H9 (cell line): ENCODE measurements around the gene ROBO1. TPM values are rescaled to one million over a fixed set of nuclear protein-coding genes. Genes with fewer than 3 reads are reported as not detected.

Experiments
- DNase-seq: peaks from one replicate; pipeline ENCODE4 v3.0.0-alpha.2; 2017
- H2AFZ ChIP-seq: one replicate; pipeline ENCODE4 v1.6.1; 2013; ENCODE audit warnings: mild to moderate bottlenecking, low read length, control low read depth, moderate library complexity
- H2AK5ac ChIP-seq: 2 replicates; pipeline ENCODE4 v1.6.1; 2013; ENCODE audit warnings: low read length, control low read depth, mixed read lengths; ENCODE audit not compliant: insufficient read length
- H2BK120ac ChIP-seq: one replicate; pipeline ENCODE4 v1.6.1; 2013; ENCODE audit warnings: low read depth, mild to moderate bottlenecking, low read length, control low read depth, inconsistent platforms; ENCODE audit not compliant: poor library complexity, severe bottlenecking
- H2BK12ac ChIP-seq: 2 replicates; pipeline ENCODE4 v1.6.1; 2013; ENCODE audit warnings: low read length, control low read depth, mixed read lengths, low read depth; ENCODE audit not compliant: insufficient read length
- H2BK15ac ChIP-seq: 2 replicates; pipeline ENCODE4 v1.6.1; 2013; ENCODE audit warnings: low read depth, low read length, control low read depth
- H2BK20ac ChIP-seq: one replicate; pipeline ENCODE4 v1.6.1; 2013; ENCODE audit warnings: low read depth, mild to moderate bottlenecking, low read length, control low read depth, inconsistent platforms; ENCODE audit not compliant: poor library complexity, severe bottlenecking
- H2BK5ac ChIP-seq: 2 replicates; pipeline ENCODE4 v1.6.1; 2013; ENCODE audit warnings: low read length, control low read depth, mixed read lengths; ENCODE audit not compliant: insufficient read length
- H3K14ac ChIP-seq: 2 replicates; pipeline ENCODE4 v1.6.1; 2013; ENCODE audit warnings: low read length, control low read depth; ENCODE audit not compliant: insufficient read depth
- H3K18ac ChIP-seq: 2 replicates; pipeline ENCODE4 v1.6.1; 2013; ENCODE audit warnings: low read depth, mild to moderate bottlenecking, mixed read lengths, low read length, control low read depth; ENCODE audit not compliant: insufficient read length
- H3K23ac ChIP-seq: 2 replicates; pipeline ENCODE4 v1.6.1; 2013; ENCODE audit warnings: low read length, control low read depth, mixed read lengths, low read depth; ENCODE audit not compliant: insufficient read length
- H3K23me2 ChIP-seq: 2 replicates; pipeline ENCODE4 v1.6.1; 2013; ENCODE audit warnings: low read depth, mild to moderate bottlenecking, mixed read lengths, low read length, control low read depth; ENCODE audit not compliant: insufficient read length, poor library complexity, severe bottlenecking
- H3K27ac ChIP-seq: 2 replicates; pipeline ENCODE4 v1.5.1; 2013; ENCODE audit warnings: low read length, control low read depth, mixed read lengths, low read depth; ENCODE audit not compliant: insufficient read length
- H3K27me3 ChIP-seq: 2 replicates; pipeline ENCODE4 v1.6.1; 2013; ENCODE audit warnings: low read length, control low read depth, inconsistent platforms; ENCODE audit not compliant: insufficient read depth
- H3K4ac ChIP-seq: 2 replicates; pipeline ENCODE4 v1.6.1; 2013; ENCODE audit warnings: low read depth, mild to moderate bottlenecking, control low read depth, inconsistent platforms, low read length, moderate library complexity
- H3K4me1 ChIP-seq: 2 replicates; pipeline ENCODE4 v1.6.1; 2013; ENCODE audit warnings: low read length, control low read depth, inconsistent platforms; ENCODE audit not compliant: insufficient read depth
- H3K4me2 ChIP-seq: 2 replicates; pipeline ENCODE4 v1.6.1; 2013; ENCODE audit warnings: low read length, control low read depth, mixed read lengths; ENCODE audit not compliant: insufficient read length, insufficient read depth
- H3K56ac ChIP-seq: 2 replicates; pipeline ENCODE4 v1.6.1; 2013; ENCODE audit warnings: low read depth, mild to moderate bottlenecking, mixed read lengths, low read length, control low read depth; ENCODE audit not compliant: insufficient read length
- H3K79me1 ChIP-seq: 2 replicates; pipeline ENCODE4 v1.6.1; 2013; ENCODE audit warnings: low read depth, mild to moderate bottlenecking, moderate library complexity, low read length, control low read depth, inconsistent platforms; ENCODE audit not compliant: insufficient read depth, poor library complexity, severe bottlenecking
- H3K79me2 ChIP-seq: 2 replicates; pipeline ENCODE4 v1.6.1; 2013; ENCODE audit warnings: low read length, control low read depth, inconsistent platforms; ENCODE audit not compliant: insufficient read depth
- H3K9ac ChIP-seq: 2 replicates; pipeline ENCODE4 v1.6.1; 2013; ENCODE audit warnings: low read length, control low read depth, mixed read lengths; ENCODE audit not compliant: insufficient read length; ENCODE audit errors: extremely low read depth
- H3K9me3 ChIP-seq: one replicate; pipeline ENCODE4 v1.6.1; 2013; ENCODE audit warnings: low read depth, low read length, inconsistent platforms; ENCODE audit not compliant: control insufficient read depth
- H3T11ph ChIP-seq: one replicate; pipeline ENCODE4 v1.6.1; 2013; ENCODE audit warnings: mild to moderate bottlenecking, low read length, control low read depth, inconsistent platforms
- H4K20me1 ChIP-seq: one replicate; pipeline ENCODE4 v1.6.1; 2013; ENCODE audit not compliant: control insufficient read depth, insufficient read length, insufficient read depth
- H4K5ac ChIP-seq: 2 replicates; pipeline ENCODE4 v1.6.1; 2013; ENCODE audit warnings: low read depth, mild to moderate bottlenecking, mixed read lengths, low read length, control low read depth; ENCODE audit not compliant: insufficient read length
- H4K8ac ChIP-seq: replicated peaks from 2 replicates; pipeline ENCODE4 v1.6.1; 2013; ENCODE audit warnings: low read length, control low read depth, mixed read lengths, low read depth; ENCODE audit not compliant: insufficient read length
- H4K91ac ChIP-seq: 2 replicates; pipeline ENCODE4 v1.6.1; 2013; ENCODE audit warnings: low read depth, mild to moderate bottlenecking, moderate library complexity, mixed read lengths, low read length, control low read depth; ENCODE audit not compliant: insufficient read length
- H3K27ac Mint-ChIP-seq, 3 experiments: 2 replicates in 2 of 3; 3 replicates in 1 of 3; pipeline ENCODE4 v1.8.0; 2020 to 2021; ENCODE audit warnings: mixed read lengths in 3 of 3, mild to moderate bottlenecking in 1 of 3, moderate library complexity in 1 of 3
- H3K27me3 Mint-ChIP-seq: 2 replicates; pipeline ENCODE4 v1.8.0; 2021; ENCODE audit warnings: low read depth, mild to moderate bottlenecking, moderate library complexity, mixed read lengths
- H3K36me3 Mint-ChIP-seq, 3 experiments: 2 replicates in 2 of 3; 3 replicates in 1 of 3; pipeline ENCODE4 v1.8.0; 2020 to 2021; ENCODE audit warnings: low read depth in 3 of 3, mixed read lengths in 3 of 3; ENCODE audit not compliant: insufficient read depth in 1 of 3
- H3K4me1 Mint-ChIP-seq, 2 experiments: 2 replicates each; pipeline ENCODE4 v1.8.0; 2020; ENCODE audit warnings: mixed read lengths in 2 of 2
- H3K4me3 Mint-ChIP-seq, 2 experiments: 2 replicates in 1 of 2; 3 replicates in 1 of 2; pipeline ENCODE4 v1.8.0; 2020 to 2021; ENCODE audit warnings: mild to moderate bottlenecking in 2 of 2, mixed read lengths in 2 of 2, moderate library complexity in 1 of 2
- H3K9me3 Mint-ChIP-seq, 2 experiments: 2 replicates in 1 of 2; 3 replicates in 1 of 2; pipeline ENCODE4 v1.8.0; 2020; ENCODE audit warnings: mild to moderate bottlenecking in 2 of 2, mixed read lengths in 2 of 2, moderate library complexity in 1 of 2
- WGBS: extraction: QIAGEN DNeasy Blood & Tissue Kit; methylation state at CpG from one replicate; pipeline ENCODE4 v1.1.7; 2013; ENCODE audit warnings: missing lambda C conversion rate, low lambda C conversion rate, mixed read lengths; ENCODE audit not compliant: insufficient read length; ENCODE audit errors: extremely low coverage; 5-methylcytosine and 5-hydroxymethylcytosine counted together
- total RNA-seq: library from RNA; stranded (reverse); gene quantifications from 2 replicates; pipeline ENCODE4 v1.2.1, GENCODE V29; 2021
- TF ChIP-seq, protein P1 (sequence below): fragments of 200-600 bp; sonication (generic); conservative IDR thresholded peaks from 3 replicates; pipeline ENCODE4 v1.8.0; 2021; ENCODE audit warnings: antibody characterized with exemption, mild to moderate bottlenecking

The ROBO1 gene
- total RNA-seq, 1 experiment from 2014 or later, result 62.7 TPM

DNA sequence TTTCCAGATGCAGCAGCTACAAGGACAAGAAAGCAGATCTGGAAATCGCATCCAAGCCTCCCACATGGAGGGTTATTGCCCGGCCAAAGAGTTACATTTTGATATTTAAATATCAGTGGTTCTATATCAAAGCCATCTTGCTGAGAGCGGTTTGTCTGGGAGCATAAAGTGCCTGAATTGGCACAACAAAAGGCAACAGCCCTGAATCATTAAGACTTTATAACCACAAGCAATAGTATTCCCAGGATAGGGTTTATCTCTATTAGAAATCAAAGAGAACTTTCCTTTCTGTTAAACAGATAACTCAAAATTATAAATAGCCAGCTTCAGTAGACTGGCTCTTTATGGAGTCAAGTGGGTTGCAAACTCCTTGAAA is 564.7 kb downstream of the ROBO1 start:
- no peaks in the 10 kb centered on the region for H3K79me2 ChIP-seq
- no peak overlapping the region for H3K18ac ChIP-seq
- H3K27ac ChIP-seq, result no peak overlapping the region
- no peak overlapping the region for H3K9ac ChIP-seq
- no peak overlapping the region for H3K14ac ChIP-seq
- H3K4ac ChIP-seq, result no peak overlapping the region
- Mint-ChIP-seq H3K27ac (peak overlapping the region; percentile 78 to 94 (median 90); a peak in 6 of 7 replicates), H3K4me3 (peak overlapping the region; percentile 21 to 73; a peak in 4 of 5 replicates), H3K4me1 (peaks cover 42 to 47% of the 10 kb centered on the region in 2 experiments), H3K27me3 (peaks cover 1% of the 10 kb centered on the region; the same call in 1 of the 2 replicates), H3K36me3 (peaks cover 6 to 9% (median 8%) of the 10 kb centered on the region in 3 experiments; a peak in 6 of 7 replicates), H3K9me3 (peaks cover 8 to 9% of the 10 kb centered on the region in 2 experiments)
- no peaks in the 10 kb centered on the region for H3K27me3 ChIP-seq
- DNase-seq, result no peak
- H3K56ac ChIP-seq, result no peak overlapping the region
- no peak overlapping the region for H2BK20ac ChIP-seq
- H2BK120ac ChIP-seq, result no peak overlapping the region
- no peaks in the 10 kb centered on the region for H3K9me3 ChIP-seq
- no peaks in the 10 kb centered on the region for H4K20me1 ChIP-seq
- H3K4me2 ChIP-seq, result peak overlapping the region; percentile 14
- H4K5ac ChIP-seq, result no peak overlapping the region
- H3T11ph ChIP-seq, result no peak overlapping the region
- no CpG with 5 or more reads among the region's 3 CpGs for WGBS
- H4K91ac ChIP-seq, result no peak overlapping the region
- no peak overlapping the region for H2BK15ac ChIP-seq
- H3K4me1 ChIP-seq, result peaks cover 5% of the 10 kb centered on the region; the same call in 1 of the 2 replicates
- H2AK5ac ChIP-seq, result no peak overlapping the region
- no peak overlapping the region for H3K23ac ChIP-seq
- H3K23me2 ChIP-seq, result no peaks in the 10 kb centered on the region
- no peak overlapping the region for H2BK5ac ChIP-seq
- H3K79me1 ChIP-seq, result no peaks in the 10 kb centered on the region
- no peak overlapping the region for H2BK12ac ChIP-seq
- no peak overlapping the region for H4K8ac ChIP-seq
- TF ChIP-seq, protein P1, sequence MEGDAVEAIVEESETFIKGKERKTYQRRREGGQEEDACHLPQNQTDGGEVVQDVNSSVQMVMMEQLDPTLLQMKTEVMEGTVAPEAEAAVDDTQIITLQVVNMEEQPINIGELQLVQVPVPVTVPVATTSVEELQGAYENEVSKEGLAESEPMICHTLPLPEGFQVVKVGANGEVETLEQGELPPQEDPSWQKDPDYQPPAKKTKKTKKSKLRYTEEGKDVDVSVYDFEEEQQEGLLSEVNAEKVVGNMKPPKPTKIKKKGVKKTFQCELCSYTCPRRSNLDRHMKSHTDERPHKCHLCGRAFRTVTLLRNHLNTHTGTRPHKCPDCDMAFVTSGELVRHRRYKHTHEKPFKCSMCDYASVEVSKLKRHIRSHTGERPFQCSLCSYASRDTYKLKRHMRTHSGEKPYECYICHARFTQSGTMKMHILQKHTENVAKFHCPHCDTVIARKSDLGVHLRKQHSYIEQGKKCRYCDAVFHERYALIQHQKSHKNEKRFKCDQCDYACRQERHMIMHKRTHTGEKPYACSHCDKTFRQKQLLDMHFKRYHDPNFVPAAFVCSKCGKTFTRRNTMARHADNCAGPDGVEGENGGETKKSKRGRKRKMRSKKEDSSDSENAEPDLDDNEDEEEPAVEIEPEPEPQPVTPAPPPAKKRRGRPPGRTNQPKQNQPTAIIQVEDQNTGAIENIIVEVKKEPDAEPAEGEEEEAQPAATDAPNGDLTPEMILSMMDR, result no peak
- no peak overlapping the region for H2AFZ ChIP-seq
